T-helper 2 cell (primary cell): ENCODE data around the gene SECTM1.
"Not testable (repeated sequence)": the region's sequence is repeated elsewhere in the genome, so short reads cannot be mapped to it uniquely, and the experiment has no call there.

Experiments
- DNase-seq, 5 experiments: peaks; one replicate each; pipeline versions ENCODE4 v3.0.0 to v3.0.0-alpha.2; 2012 to 2022

SECTM1 gene

DNA sequence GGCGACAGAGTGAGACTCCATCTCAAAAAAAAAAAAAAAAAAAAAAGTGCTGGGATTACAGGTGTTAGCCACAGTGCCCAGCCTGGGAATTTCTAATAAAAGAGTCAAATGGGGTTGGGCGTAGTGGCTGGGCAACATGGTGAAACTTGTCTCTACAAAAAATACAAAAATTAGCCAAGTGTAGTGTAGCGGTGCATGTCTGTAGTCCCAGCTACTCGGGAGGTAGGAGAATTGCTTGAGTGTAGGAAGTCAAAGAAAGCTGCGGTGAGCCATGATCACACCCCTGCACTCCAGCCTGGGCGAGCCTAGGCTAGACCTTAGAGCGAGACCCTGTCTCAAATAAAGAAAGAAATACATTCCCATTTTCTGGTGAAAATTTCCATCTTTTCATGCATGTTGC lies 35.6 kb upstream of the SECTM1 start:
- DNase-seq = no peak

GRCh38 chr17:82367724-82368524 lies 34.4 kb upstream of the SECTM1 start:
- DNase-seq = peak in 1 of 5 experiments; percentile 41

DNA sequence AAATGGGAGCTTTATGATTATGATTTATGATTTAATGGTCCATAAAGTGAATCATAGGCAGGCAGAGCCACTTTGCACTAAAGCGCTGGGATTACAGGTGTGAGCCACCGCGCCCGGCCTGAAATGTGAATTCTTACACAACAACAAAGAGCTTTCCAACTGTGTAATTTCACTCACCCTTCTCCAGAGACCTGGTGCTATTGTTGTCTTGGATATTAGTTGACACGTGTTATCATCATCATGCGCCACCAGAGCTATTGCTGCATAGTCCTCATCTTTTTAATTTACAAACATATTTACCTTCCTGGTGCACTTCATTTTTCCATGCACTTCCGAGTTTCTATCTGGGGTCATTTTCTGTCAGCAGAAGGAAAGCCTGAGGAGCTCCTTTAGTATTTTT lies 33.2 kb upstream of the SECTM1 start:
- DNase-seq = no peak

DNA sequence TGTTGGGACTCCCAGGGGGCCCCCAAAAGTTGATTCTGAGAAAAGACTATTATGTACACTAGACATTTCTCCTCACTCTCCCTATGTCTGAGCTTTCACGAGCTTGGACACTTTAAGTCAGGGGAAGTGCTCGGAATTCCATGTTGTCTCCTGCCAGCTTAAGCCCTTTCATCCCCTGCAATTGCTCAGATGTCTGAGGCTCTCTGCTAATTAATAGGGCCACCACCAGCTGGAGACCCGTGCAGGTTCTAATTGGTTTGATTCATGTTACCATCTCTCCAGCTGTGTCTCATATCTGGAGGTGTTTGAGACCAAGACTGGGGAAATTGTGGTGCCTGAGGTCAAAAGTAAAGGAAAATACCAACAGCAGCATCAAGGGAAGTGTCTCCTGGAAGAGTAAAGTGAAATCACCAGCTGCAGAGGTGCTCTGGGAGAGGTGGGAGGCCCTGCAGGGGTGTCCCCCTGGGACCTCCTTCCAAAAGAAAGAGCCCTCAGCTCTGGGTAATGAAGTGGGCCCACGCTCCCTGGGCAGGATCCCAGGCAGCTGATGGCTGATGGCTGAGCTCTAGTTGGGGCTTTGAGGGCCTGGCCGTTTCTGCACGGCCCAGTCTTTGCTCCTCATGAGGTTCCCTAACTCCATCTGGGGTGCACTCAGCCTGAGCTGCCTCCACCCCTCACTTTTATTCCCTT lies 32.2 kb upstream of the SECTM1 start:
- DNase-seq = no peak

DNA sequence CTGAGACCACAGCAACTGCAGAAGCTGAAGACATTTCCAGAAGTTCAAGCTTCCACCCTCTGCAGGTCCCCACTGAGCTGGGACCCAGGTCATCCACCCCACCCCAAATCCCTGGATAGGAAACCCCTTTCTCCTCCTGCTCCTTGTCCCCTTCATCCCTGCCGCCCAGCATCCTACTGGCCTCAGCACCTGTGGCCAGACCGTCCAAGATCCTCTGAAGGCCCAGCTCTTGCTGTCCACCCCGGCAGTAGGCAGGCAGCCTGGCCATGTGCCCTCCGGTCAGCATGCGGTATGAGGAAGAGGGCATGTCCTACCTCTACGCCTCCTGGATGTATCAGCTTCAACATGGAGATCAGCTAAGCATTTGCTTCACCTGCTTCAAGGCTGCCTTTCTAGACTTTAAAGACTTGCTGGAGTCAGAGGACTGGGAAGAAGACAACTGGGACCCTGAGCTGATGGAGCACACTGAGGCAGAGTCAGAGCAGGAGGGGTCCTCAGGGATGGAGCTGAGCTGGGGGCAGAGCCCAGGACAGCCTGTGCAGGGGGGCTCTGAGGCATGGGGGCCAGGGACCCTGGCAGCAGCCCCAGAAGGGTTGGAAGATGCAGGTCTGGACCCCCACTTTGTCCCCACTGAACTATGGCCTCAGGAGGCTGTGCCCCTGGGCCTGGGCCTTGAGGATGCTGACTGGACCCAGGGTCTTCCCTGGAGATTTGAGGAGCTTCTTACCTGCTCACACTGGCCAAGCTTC lies 28.5 kb upstream of the SECTM1 start:
- no peak for DNase-seq

DNA sequence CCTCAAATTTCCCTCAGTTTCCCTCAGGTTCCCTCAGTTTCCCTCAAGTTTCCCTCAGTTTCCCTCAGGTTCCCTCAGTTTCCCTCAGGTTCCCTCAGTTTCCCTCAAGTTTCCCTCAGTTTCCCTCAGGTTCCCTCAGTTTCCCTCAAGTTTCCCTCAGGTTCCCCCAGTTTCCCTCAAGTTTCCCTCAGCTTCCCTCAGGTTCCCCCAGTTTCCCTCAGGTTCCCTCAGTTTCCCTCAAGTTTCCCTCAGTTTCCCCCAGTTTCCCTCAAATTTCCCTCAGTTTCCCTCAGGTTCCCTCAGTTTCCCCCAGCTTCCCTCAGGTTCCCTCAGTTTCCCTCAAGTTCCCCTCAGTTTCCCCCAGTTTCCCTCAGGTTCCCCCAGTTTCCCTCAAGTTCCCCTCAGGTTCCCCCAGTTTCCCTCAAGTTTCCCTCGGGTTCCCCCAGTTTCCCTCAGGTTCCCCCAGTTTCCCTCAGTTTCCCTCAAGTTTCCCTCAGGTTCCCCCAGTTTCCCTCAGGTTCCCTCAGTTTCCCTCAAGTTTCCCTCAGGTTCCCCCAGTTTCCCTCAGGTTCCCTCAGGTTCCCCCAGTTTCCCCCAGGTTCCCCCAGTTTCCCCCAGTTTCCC lies 26.0 kb upstream of the SECTM1 start:
- not testable (repeated sequence) for DNase-seq

- DNase-seq = peak in 1 of 5 experiments; percentile 50
Measured at GRCh38 chr17:82358465-82359350, 25.1 kb upstream of the SECTM1 start, which contains the start of gene TEX19. TSS of gene TEX19 (plus strand) at chr17:82359247. CDS start at chr17:82362151, 2,904 bp downstream.

GRCh38 chr17:82357394-82357793 lies 23.8 kb upstream of the SECTM1 start:
- no peak for DNase-seq

GRCh38 chr17:82356845-82357355 lies 23.3 kb upstream of the SECTM1 start:
- DNase-seq = no peak

DNA sequence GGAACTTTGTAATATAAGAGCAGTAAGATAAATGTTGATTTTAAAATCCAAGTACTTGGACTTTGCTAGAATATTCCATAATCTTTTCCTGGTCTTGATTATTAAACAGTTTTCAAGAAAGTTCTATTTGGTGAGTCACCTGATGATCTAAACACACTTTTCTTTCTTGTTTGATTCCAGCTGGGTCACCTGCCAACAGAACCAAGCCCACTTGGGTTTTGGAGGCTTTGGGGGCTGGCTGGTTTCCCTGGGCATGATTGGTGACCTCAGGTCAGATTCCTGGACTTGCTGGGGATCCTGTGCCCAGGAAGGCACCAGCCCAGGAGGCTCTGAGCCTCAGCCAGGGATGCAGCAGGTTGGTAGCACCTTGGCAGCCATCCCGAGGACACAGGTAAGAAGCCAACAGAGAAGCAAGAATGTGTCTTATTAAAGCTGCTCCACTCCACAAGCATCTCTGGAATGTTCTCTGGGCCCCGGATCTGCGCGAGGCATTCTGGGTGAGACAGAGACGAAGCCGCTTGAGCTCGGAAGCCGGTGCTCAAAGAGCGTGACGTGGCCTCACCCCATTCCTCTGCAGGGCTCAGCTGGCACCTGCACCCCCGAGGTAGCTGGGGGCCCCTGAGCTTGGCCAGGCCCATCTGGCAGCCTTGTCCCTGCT lies 22.3 kb upstream of the SECTM1 start:
- DNase-seq = no peak

DNA sequence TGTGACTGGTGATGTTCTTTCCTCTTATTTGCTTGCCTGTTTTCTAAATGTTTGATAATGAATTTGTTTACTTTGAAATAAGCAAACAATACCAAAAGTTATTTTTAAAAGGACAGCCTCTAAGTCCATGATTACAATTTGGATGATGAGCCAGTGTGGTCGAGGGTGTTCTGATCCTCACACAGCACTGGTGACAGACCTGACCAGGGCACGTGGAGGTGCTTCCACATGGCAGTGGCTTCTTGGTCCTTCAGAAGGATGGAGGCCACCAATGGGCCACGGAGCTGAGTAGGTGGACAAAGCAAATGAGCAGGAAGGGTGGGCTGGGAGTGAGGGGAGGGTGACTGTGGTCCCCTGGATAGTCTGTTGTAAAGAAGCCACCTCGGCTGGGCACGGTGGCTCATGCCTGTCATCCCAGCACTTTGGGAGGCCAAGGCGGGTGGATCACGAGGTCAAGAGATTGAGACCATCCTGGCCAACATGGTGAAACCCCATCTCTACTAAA lies 21.3 kb upstream of the SECTM1 start:
- no peak for DNase-seq

- no peak for DNase-seq
Measured at GRCh38 chr17:82353484-82353883, 19.9 kb upstream of the SECTM1 start.

DNA sequence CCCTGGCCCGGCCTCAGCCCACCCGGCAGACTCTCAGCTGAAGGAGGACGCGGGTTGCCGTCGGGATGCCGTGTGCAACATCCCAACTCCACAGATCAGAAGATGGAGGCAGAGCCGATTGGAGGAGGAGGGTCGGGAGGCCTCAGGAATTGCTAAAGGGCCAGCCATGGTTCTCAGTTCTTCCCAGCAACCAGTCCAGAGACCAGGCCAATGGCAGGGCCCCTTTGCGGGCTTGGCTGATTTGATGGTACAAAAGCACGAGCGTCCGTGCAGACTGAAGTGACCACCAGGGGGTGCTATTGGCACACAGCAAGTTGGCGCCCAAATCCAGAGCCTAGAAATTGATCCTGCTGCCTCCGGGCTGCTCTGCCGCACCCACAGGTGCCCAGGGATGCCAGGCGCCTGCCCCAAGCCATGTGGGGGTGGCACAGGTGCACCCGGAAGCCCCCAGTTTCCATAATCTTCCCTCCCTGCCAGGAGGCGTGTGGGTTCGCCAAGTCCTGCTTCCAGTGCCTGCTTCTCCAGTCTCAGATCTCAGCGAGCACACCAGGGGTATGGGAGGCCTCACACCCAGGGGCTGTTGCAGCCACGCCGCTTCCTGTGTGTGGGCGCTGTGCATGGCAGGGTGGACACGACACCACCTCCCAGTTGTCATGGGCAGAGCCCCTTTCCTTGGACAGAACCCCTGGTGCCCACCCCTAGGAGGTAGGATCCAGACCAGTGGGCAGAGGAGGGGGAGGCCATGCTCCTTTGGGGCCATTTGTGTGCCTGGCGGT lies 18.3 kb upstream of the SECTM1 start:
- peak; percentile 45 to 80 (median 70) for DNase-seq

GRCh38 chr17:82351254-82351712 lies 17.7 kb upstream of the SECTM1 start:
- no peak for DNase-seq

DNA sequence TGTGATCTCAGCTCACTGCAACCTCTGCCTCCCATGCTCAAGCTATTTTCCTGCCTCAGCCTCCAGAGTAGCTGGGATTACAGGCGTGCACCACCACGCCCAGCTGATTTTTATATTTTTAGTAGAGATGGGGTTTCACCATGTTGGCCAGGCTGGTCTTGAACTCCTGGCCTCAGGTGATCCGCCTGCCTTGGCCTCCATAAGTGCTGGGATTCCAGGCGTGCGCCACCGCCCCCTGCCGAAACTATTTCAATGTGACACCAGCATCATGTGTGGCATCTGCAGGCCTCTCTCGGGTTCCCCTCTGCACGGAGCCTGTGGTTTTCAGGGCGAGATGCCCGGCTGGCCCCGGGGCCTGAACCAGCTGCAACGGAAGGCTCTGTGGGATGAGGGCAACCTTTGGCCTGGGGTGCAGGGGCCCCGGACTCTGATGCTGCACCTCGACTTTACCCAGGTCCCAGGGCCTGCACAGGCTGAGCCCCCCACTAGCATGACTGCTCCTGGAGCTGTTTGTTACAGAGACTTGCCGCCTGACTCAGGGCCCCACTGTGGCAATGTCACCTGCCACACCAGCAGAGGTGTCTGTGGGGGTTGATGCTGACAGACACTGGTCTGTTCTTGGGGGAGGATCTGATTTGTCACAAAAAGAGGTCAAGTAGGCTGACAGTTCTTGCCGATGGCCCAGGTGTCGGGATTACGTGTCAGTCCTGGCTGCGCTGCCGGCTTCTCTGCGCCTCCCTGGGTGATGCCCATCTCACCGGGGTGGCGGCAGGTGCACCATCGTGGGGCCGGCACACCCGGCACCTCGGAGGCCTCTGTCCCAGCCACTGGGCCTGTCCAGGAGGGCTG lies 16.8 kb upstream of the SECTM1 start:
- peak in 3 of 5 experiments; percentile 20 to 67 (median 30) for DNase-seq

- DNase-seq = no peak
Measured at GRCh38 chr17:82349287-82349701, 15.7 kb upstream of the SECTM1 start.

DNA sequence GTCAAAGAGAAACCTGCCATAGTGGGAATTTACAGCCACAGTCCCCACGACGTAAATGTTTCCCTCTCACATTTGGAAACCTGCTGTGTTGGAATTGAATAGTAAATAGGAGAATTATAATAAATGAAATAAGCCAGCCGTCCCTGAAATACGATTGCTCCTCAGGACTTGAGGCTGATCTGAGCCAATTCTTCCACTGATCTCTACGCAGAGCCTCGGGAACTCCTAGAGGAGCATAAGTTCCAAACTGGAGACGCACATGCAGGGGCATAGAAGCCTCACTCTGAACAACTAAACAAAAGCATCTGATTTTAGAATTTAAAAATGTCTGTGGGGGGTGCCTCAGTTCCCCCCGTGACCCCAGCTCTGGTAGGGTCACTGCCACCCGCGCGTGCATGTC lies 15.3 kb upstream of the SECTM1 start:
- no peak for DNase-seq

DNA sequence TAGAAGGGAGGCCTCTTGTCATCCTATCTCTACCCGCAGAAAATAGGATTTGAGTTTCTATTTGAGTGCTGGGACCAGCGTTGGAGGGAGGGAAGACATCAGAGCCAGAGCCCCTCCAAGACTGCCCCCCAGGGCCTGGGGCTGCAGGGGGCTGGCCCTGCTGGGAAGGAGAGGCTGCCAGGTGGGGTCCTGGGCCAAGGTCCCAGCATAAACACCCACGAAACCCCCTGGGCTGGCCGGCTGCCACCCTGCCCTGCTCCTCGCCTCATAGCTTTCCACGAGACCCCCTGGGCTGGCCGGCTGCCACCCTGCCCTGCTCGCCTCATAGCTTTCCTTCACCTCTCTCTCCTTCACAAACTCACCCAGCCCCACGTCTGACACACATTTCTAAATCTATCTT lies 14.9 kb upstream of the SECTM1 start:
- no peak for DNase-seq

DNA sequence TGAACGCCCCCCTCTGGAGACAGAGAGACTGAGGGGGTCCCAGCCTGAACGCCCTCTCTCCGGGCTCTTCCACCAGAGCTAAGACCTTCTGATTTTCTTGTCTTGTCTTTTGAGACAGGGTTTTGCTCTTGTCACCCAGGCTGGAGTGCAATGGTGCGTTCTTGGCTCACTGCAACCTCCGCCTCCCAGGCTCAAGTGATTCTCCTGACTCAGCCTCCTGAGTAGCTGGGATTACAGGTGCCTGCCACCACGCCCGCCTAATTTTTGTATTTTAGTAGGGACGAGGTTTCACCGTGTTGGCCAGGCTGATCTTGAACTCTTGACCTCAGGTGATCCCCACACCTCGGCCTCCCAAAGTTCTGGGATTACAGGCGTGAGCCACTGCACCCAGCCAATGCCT lies 14.4 kb upstream of the SECTM1 start:
- DNase-seq = not testable (repeated sequence)
